MM.1S (cell line): ENCODE measurements around the gene LIMCH1.

Experiments used
- DNase-seq: peaks from one replicate; pipeline ENCODE4 v3.0.0-alpha.2; 2015
- H2AFZ ChIP-seq: fragments of 300-600 bp; sonication (generic); 2 replicates; pipeline ENCODE4 v1.6.0; 2016; ENCODE audit warnings: antibody characterized with exemption, low read length
- H3F3A ChIP-seq: fragments of 300-600 bp; sonication (generic); 2 replicates; pipeline ENCODE4 v1.6.1; 2016; ENCODE audit warnings: mild to moderate bottlenecking, antibody characterized with exemption, low read length, moderate library complexity, mixed read lengths; ENCODE audit not compliant: insufficient read depth
- H3K27ac ChIP-seq: fragments of 300-600 bp; sonication (generic); 2 replicates; pipeline ENCODE4 v1.5.1; 2016; ENCODE audit warnings: mild to moderate bottlenecking, low read length
- H3K27me3 ChIP-seq: fragments of 300-600 bp; sonication (generic); replicated peaks from 2 replicates; pipeline ENCODE4 v1.6.0; 2016; ENCODE audit warnings: low read length; ENCODE audit not compliant: insufficient read depth
- H3K36me3 ChIP-seq: fragments of 300-600 bp; sonication (generic); replicated peaks from 2 replicates; pipeline ENCODE4 v1.6.1; 2016; ENCODE audit warnings: mild to moderate bottlenecking, low read length, mixed read lengths; ENCODE audit not compliant: insufficient read depth
- H3K4me1 ChIP-seq: fragments of 300-600 bp; sonication (generic); 2 replicates; pipeline ENCODE4 v1.6.1; 2016; ENCODE audit warnings: low read length, mixed read lengths
- H3K4me2 ChIP-seq: fragments of 300-600 bp; sonication (generic); 2 replicates; pipeline ENCODE4 v1.6.0; 2016; ENCODE audit warnings: low read depth, low read length
- H3K4me3 ChIP-seq: fragments of 300-600 bp; sonication (generic); 2 replicates; pipeline ENCODE4 v1.5.1; 2016; ENCODE audit warnings: low read length, mixed read lengths
- H3K79me2 ChIP-seq: fragments of 300-600 bp; sonication (generic); 2 replicates; pipeline ENCODE4 v1.6.1; 2016; ENCODE audit warnings: mixed run types, low read length, mixed read lengths
- H3K9ac ChIP-seq: fragments of 300-600 bp; sonication (generic); 2 replicates; pipeline ENCODE4 v1.6.1; 2016; ENCODE audit warnings: low read length, mixed read lengths
- H3K9me2 ChIP-seq: fragments of 300-600 bp; sonication (generic); replicated peaks from 2 replicates; pipeline ENCODE4 v1.6.1; 2016; ENCODE audit warnings: mild to moderate bottlenecking, low read length, mixed read lengths; ENCODE audit not compliant: insufficient read depth
- H3K9me3 ChIP-seq: fragments of 300-600 bp; sonication (generic); replicated peaks from 2 replicates; pipeline ENCODE4 v1.6.1; 2016; ENCODE audit warnings: mild to moderate bottlenecking, low read length, mixed read lengths; ENCODE audit not compliant: insufficient read depth
- H4K20me1 ChIP-seq: fragments of 300-600 bp; sonication (generic); 2 replicates; pipeline ENCODE4 v1.6.1; 2016; ENCODE audit warnings: mild to moderate bottlenecking, low read length, moderate library complexity, mixed read lengths; ENCODE audit not compliant: insufficient read depth
- EZH2 ChIP-seq: fragments of 300-600 bp; sonication (generic); optimal IDR thresholded peaks from 2 replicates; pipeline ENCODE3; 2017; ENCODE audit warnings: low read depth, mild to moderate bottlenecking, antibody characterized with exemption, low read length, mixed read lengths
- EZH2phosphoT487 ChIP-seq: fragments of 300-600 bp; sonication (generic); IDR thresholded peaks from 2 replicates; pipeline ENCODE4 v1.6.1; 2018; ENCODE audit warnings: antibody characterized with exemption, low read length
- TF ChIP-seq, protein P1 (sequence below): fragments of 300-600 bp; sonication (generic); IDR thresholded peaks from 2 replicates; pipeline ENCODE4 v1.5.1; 2016; ENCODE audit warnings: antibody characterized with exemption, low read length, mixed read lengths

The LIMCH1 gene

DNA sequence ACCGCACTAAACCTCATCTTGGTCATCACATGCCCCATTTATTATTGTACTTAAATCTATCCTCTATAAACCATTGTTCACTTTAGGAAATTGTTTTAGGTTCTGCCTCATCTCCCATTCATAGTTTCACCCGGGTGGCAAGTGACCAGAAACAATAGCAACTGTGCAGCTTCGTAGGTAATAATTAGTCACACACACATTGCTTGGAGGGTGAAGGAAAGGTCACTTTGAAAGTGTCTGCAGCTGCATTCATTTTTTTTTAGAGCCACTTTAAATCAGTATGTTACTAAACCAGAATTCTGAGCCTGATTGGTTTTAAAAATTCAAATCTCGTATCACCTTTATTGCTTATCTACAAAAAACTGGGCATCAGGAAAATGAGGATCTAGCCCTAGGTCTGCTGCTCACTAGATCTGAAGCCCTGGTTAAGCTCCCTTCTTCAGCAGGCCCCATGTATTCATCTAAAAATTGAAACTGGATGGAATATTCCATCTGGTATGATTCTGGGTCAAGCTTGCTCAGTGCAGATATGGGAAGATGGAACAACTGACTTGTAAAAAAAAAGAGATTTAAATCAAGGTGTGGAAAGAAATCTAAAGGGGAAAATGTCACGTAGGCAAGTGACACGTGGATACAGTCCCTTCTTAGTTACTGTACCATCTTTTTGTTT lies 62.4 kb downstream of the LIMCH1 start:
- no peak overlapping the region for H3K9ac ChIP-seq
- no peak overlapping the region for H2AFZ ChIP-seq
- no peaks in the 10 kb centered on the region for H4K20me1 ChIP-seq
- H3K9me3 ChIP-seq: no peaks in the 10 kb centered on the region
- no peaks in the 10 kb centered on the region for H3K36me3 ChIP-seq
- no peaks in the 10 kb centered on the region for H3K9me2 ChIP-seq
- no peaks in the 10 kb centered on the region for H3K27me3 ChIP-seq
- H3F3A ChIP-seq: no peaks in the 10 kb centered on the region
- H3K79me2 ChIP-seq: no peaks in the 10 kb centered on the region
- H3K27ac ChIP-seq: no peak overlapping the region
- no peak for DNase-seq
- H3K4me1 ChIP-seq: no peaks in the 10 kb centered on the region
- H3K4me2 ChIP-seq: no peak overlapping the region
- TF ChIP-seq, protein P1, sequence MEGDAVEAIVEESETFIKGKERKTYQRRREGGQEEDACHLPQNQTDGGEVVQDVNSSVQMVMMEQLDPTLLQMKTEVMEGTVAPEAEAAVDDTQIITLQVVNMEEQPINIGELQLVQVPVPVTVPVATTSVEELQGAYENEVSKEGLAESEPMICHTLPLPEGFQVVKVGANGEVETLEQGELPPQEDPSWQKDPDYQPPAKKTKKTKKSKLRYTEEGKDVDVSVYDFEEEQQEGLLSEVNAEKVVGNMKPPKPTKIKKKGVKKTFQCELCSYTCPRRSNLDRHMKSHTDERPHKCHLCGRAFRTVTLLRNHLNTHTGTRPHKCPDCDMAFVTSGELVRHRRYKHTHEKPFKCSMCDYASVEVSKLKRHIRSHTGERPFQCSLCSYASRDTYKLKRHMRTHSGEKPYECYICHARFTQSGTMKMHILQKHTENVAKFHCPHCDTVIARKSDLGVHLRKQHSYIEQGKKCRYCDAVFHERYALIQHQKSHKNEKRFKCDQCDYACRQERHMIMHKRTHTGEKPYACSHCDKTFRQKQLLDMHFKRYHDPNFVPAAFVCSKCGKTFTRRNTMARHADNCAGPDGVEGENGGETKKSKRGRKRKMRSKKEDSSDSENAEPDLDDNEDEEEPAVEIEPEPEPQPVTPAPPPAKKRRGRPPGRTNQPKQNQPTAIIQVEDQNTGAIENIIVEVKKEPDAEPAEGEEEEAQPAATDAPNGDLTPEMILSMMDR: no peak
- no peak for TF ChIP-seq EZH2phosphoT487
- TF ChIP-seq EZH2: no peak
- H3K4me3 ChIP-seq: no peak overlapping the region

GRCh38 chr4:41601025-41601424 lies 63.1 kb downstream of the LIMCH1 start:
- TF ChIP-seq, protein P1: no peak
- TF ChIP-seq EZH2 (no peak), EZH2phosphoT487 (no peak)
- Histone ChIP-seq H3K9ac (no peak overlapping the region), H3K4me2 (no peak overlapping the region), H3K9me3 (no peaks in the 10 kb centered on the region), H3K27me3 (no peaks in the 10 kb centered on the region), H3K27ac (no peak overlapping the region), H3K79me2 (no peaks in the 10 kb centered on the region), H2AFZ (no peak overlapping the region), H3K4me1 (no peaks in the 10 kb centered on the region), H3F3A (no peaks in the 10 kb centered on the region), H3K36me3 (no peaks in the 10 kb centered on the region), H3K4me3 (no peak overlapping the region), H3K9me2 (no peaks in the 10 kb centered on the region), H4K20me1 (no peaks in the 10 kb centered on the region)
- DNase-seq: no peak

DNA sequence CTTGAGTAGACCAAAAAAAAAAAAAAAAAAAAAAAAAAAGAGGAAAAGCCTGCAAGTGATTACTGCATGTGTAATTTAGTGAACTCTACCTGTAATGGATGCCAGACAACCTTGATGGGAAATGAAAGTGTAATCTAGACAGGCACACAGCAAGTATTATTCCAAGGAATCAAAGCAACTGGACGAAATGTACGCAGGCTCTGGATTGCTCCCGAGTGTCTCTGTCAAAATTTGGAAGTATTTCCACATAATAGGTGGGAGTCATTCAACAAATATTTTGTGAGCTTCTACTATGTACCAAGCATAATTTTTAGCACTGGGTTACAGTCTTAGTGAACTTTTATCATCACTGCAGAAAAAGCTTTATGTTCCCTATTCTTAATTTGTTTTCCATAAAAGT lies 64.2 kb downstream of the LIMCH1 start:
- Histone ChIP-seq H3K79me2 (no peaks in the 10 kb centered on the region), H2AFZ (no peak overlapping the region), H3K4me1 (no peaks in the 10 kb centered on the region), H4K20me1 (no peaks in the 10 kb centered on the region), H3K9me2 (no peaks in the 10 kb centered on the region), H3K4me2 (no peak overlapping the region), H3K27ac (no peak overlapping the region), H3F3A (no peaks in the 10 kb centered on the region), H3K4me3 (no peak overlapping the region), H3K36me3 (no peaks in the 10 kb centered on the region), H3K9me3 (no peaks in the 10 kb centered on the region), H3K9ac (no peak overlapping the region), H3K27me3 (no peaks in the 10 kb centered on the region)
- TF ChIP-seq, protein P1: no peak
- no peak for TF ChIP-seq EZH2phosphoT487
- no peak for TF ChIP-seq EZH2
- DNase-seq: no peak
